Ishikawa (cell line): ENCODE results near the gene THAP12.

Experiments
- CEBPB ChIP-seq: IDR thresholded peaks from 2 replicates; pipeline ENCODE4 v1.6.1; 2012
- CREB1 ChIP-seq: IDR thresholded peaks from 2 replicates; pipeline ENCODE4 v1.6.1; 2012; ENCODE audit warnings: low read depth
- EGR1 ChIP-seq: IDR thresholded peaks from 2 replicates; pipeline ENCODE4 v1.6.1; 2012
- EP300 ChIP-seq: IDR thresholded peaks from 2 replicates; pipeline ENCODE4 v1.6.1; 2012; ENCODE audit warnings: borderline replicate concordance
- FOXM1 ChIP-seq: IDR thresholded peaks from 2 replicates; pipeline ENCODE4 v1.6.1; 2012; ENCODE audit warnings: low read depth, borderline replicate concordance
- NFIC ChIP-seq: IDR thresholded peaks from 2 replicates; pipeline ENCODE4 v1.6.1; 2012
- RAD21 ChIP-seq: IDR thresholded peaks from 2 replicates; pipeline ENCODE4 v1.6.1; 2012; ENCODE audit warnings: low read depth
- TAF1 ChIP-seq: IDR thresholded peaks from 2 replicates; pipeline ENCODE4 v1.6.1; 2012; ENCODE audit warnings: low read depth, mild to moderate bottlenecking
- TCF12 ChIP-seq: IDR thresholded peaks from 2 replicates; pipeline ENCODE4 v1.6.1; 2012; ENCODE audit warnings: low read depth
- TEAD4 ChIP-seq: IDR thresholded peaks from 2 replicates; pipeline ENCODE4 v1.6.1; 2012
- YY1 ChIP-seq: IDR thresholded peaks from 2 replicates; pipeline ENCODE4 v1.6.1; 2012; ENCODE audit warnings: low read depth
- ZBTB7A ChIP-seq: IDR thresholded peaks from 2 replicates; pipeline ENCODE4 v1.6.1; 2012; ENCODE audit warnings: low read depth
- TF ChIP-seq, protein P1 (sequence below): IDR thresholded peaks from 2 replicates; pipeline ENCODE4 v1.6.1; 2012; ENCODE audit warnings: low read depth, mild to moderate bottlenecking
- TF ChIP-seq, protein P2 (sequence below): IDR thresholded peaks from 2 replicates; pipeline ENCODE4 v1.6.1; 2012
- TF ChIP-seq, protein P3 (sequence below): IDR thresholded peaks from 2 replicates; pipeline ENCODE4 v1.6.1; 2012

Gene THAP12

DNA sequence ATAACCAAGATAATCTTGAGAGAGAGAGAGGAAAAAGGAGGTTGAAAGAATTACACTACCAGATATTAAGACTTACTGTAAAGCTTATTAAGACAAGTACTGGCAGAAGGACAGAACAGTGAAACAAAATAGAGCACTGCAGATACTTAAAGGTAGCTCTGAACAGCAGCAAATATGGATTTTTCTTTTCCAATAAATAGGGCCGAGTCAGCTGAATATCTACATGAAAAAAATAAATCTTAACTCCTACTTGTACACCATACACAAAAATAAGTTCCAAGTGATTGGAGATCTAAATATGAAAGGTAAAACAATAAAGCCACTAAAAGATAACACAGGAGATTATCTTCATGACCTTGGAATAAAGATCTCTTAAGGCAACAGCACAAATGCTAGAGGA is 12.4 kb downstream of the THAP12 start:
- TF ChIP-seq TEAD4 (no peak), TCF12 (no peak), RAD21 (no peak), NFIC (no peak), ZBTB7A (no peak), EP300 (no peak), CREB1 (no peak), EGR1 (no peak), FOXM1 (no peak), TAF1 (no peak)
- TF ChIP-seq, protein P1, sequence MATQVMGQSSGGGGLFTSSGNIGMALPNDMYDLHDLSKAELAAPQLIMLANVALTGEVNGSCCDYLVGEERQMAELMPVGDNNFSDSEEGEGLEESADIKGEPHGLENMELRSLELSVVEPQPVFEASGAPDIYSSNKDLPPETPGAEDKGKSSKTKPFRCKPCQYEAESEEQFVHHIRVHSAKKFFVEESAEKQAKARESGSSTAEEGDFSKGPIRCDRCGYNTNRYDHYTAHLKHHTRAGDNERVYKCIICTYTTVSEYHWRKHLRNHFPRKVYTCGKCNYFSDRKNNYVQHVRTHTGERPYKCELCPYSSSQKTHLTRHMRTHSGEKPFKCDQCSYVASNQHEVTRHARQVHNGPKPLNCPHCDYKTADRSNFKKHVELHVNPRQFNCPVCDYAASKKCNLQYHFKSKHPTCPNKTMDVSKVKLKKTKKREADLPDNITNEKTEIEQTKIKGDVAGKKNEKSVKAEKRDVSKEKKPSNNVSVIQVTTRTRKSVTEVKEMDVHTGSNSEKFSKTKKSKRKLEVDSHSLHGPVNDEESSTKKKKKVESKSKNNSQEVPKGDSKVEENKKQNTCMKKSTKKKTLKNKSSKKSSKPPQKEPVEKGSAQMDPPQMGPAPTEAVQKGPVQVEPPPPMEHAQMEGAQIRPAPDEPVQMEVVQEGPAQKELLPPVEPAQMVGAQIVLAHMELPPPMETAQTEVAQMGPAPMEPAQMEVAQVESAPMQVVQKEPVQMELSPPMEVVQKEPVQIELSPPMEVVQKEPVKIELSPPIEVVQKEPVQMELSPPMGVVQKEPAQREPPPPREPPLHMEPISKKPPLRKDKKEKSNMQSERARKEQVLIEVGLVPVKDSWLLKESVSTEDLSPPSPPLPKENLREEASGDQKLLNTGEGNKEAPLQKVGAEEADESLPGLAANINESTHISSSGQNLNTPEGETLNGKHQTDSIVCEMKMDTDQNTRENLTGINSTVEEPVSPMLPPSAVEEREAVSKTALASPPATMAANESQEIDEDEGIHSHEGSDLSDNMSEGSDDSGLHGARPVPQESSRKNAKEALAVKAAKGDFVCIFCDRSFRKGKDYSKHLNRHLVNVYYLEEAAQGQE = no peak
- TF ChIP-seq, protein P2, sequence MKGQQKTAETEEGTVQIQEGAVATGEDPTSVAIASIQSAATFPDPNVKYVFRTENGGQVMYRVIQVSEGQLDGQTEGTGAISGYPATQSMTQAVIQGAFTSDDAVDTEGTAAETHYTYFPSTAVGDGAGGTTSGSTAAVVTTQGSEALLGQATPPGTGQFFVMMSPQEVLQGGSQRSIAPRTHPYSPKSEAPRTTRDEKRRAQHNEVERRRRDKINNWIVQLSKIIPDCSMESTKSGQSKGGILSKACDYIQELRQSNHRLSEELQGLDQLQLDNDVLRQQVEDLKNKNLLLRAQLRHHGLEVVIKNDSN = no peak
- TF ChIP-seq, protein P3, sequence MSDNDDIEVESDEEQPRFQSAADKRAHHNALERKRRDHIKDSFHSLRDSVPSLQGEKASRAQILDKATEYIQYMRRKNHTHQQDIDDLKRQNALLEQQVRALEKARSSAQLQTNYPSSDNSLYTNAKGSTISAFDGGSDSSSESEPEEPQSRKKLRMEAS = no peak

DNA sequence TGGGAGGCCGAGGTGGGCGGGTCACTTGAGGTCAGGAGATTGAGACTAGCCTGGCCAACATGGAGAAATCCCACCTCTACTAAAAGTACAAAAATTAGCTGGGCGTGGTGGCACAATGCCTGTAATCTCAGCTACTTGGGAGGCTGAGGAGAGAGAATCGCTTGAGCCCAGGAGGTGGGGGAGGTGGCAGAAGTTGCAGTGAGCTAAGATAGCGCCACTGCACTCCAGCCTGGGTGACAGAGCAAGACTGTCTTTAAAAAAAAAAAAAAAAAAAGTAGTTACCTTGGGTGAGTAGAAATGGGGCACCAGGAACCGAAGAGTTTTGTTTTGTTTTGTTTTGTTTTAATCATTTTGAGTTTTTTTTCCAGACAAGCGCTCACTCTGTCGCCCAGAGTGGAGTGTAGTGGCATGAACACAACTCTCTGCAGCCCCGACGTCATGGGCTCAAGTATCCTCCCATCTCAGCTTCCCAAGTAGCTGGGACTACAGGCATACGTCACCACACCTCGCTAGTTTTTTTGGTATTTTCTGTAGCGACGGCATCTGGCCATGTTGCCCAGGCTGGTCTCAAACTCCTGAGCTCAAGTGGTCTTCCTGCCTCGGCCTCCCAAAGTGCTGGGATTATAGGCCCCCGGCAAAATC is 15.8 kb downstream of the THAP12 start:
- TF ChIP-seq EP300 (no peak), ZBTB7A (no peak), FOXM1 (no peak), TAF1 (no peak), CEBPB (no peak)
- TF ChIP-seq, protein P3 = no peak
- TF ChIP-seq, protein P1 = no peak

DNA sequence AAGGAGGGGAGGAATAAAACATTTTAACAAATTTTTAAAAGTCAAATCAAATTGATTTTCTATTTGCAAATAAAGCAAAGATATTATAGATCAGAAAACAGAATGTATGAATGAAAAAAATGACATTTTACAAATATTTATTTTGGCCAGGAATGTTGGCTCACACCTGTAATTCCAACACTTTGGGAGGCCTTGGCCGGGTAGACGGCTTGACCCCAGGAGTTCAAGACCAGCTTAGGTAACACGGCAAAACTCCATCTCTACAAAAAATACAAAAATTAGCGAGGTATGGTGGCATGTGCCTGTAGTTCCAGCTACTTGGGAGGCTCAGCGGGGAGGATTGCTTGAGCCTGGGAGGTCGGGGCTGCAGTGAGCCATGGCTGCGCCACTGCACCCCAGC is 18.2 kb downstream of the THAP12 start:
- TF ChIP-seq, protein P3 = no peak

DNA sequence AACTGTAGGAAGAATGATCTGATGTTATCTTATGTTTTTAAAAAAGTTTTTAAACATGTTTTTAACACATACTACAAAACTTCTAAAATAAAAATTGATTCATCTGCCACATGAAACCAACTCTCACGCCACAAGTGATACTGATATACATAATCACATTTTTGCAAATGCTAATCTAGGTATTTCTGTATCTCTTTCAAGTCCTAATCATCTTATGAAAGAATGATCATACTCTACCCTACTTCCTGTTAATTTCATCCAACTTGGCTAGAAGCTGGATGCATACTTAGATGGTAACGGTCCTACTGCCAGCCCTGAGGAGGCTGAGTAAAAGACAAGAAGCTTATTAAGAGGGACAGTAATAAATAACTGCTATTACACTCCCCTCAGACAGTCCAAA is 19.2 kb downstream of the THAP12 start:
- no peak for TF ChIP-seq CREB1
- TF ChIP-seq TCF12 = no peak
- no peak for TF ChIP-seq RAD21
- TF ChIP-seq, protein P3 = no peak
- no peak for TF ChIP-seq EGR1
- TF ChIP-seq TEAD4 = no peak
- TF ChIP-seq EP300 = no peak
- TF ChIP-seq TAF1 = no peak
- TF ChIP-seq FOXM1 = no peak
- TF ChIP-seq YY1 = no peak
- TF ChIP-seq, protein P2 = no peak
- TF ChIP-seq, protein P1 = no peak
- TF ChIP-seq NFIC = no peak
- TF ChIP-seq ZBTB7A = no peak
- TF ChIP-seq CEBPB = no peak

DNA sequence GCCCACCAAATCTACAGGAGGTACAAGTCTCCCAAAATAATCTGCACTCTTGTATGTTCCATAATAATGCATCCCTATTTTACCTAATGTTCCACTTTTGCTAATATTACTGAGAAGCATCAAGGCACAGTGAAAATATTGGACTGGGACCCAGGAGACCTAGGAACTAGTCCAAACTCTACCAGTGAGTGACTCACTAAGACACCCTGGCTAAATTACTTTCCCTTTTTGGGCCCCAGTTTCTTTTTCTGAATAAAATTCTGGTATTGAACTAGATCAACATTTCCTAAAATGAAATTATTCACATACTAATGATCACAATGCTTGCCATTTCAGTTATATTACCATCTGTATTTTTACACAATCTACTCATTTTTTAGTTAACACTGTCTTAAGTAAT is 19.6 kb downstream of the THAP12 start:
- TF ChIP-seq FOXM1 = no peak
- TF ChIP-seq TCF12 = no peak
- TF ChIP-seq ZBTB7A = no peak
- TF ChIP-seq, protein P3 = no peak
- no peak for TF ChIP-seq YY1
- no peak for TF ChIP-seq TAF1
- no peak for TF ChIP-seq CREB1
- TF ChIP-seq, protein P2 = no peak
- no peak for TF ChIP-seq TEAD4
- TF ChIP-seq EP300 = no peak
- TF ChIP-seq RAD21 = no peak
- TF ChIP-seq, protein P1 = no peak
- TF ChIP-seq EGR1 = no peak
- no peak for TF ChIP-seq NFIC
- TF ChIP-seq CEBPB = no peak
